Loucy (cell line): ENCODE data around the gene TTC24.
A peak's percentile ranks its signal among the peaks of the same experiment; 100 is the strongest.

Experiments
- H2AFZ ChIP-seq: fragments of 200-600 bp; sonication (generic); 2 replicates; pipeline ENCODE4 v1.6.0; 2016; ENCODE audit warnings: antibody characterized with exemption, mild to moderate bottlenecking, low read length, moderate library complexity
- H3F3A ChIP-seq: fragments of 200-600 bp; 2 replicates; pipeline ENCODE4 v1.6.0; 2016; ENCODE audit warnings: antibody characterized with exemption, low read depth, mild to moderate bottlenecking
- H3K27me3 ChIP-seq: fragments of 200-600 bp; sonication (generic); 2 replicates; pipeline ENCODE4 v1.6.1; 2014; ENCODE audit warnings: low read length, mild to moderate bottlenecking; ENCODE audit not compliant: insufficient read depth, poor library complexity, severe bottlenecking
- H3K36me3 ChIP-seq: fragments of 200-600 bp; sonication (generic); 2 replicates; pipeline ENCODE4 v1.6.1; 2016; ENCODE audit warnings: low read length; ENCODE audit not compliant: insufficient read depth
- H3K4me1 ChIP-seq: fragments of 200-600 bp; sonication (generic); 2 replicates; pipeline ENCODE4 v1.5.1; 2014; ENCODE audit warnings: low read length, mild to moderate bottlenecking; ENCODE audit not compliant: insufficient read depth, poor library complexity, severe bottlenecking
- H3K4me2 ChIP-seq: fragments of 200-600 bp; sonication (generic); 2 replicates; pipeline ENCODE4 v1.6.0; 2014; ENCODE audit warnings: antibody characterized with exemption, low read length, low read depth, mild to moderate bottlenecking; ENCODE audit not compliant: poor library complexity, severe bottlenecking
- H3K4me3 ChIP-seq: fragments of 200-600 bp; sonication (generic); 2 replicates; pipeline ENCODE4 v1.5.1; 2014; ENCODE audit warnings: low read length, mild to moderate bottlenecking, mixed read lengths; ENCODE audit not compliant: poor library complexity, severe bottlenecking
- H3K79me2 ChIP-seq: fragments of 200-600 bp; sonication (generic); 2 replicates; pipeline ENCODE4 v1.6.1; 2014; ENCODE audit warnings: low read length; ENCODE audit not compliant: insufficient read depth
- H3K9ac ChIP-seq: fragments of 200-600 bp; sonication (generic); 2 replicates; pipeline ENCODE4 v1.6.0; 2014; ENCODE audit warnings: mild to moderate bottlenecking, low read depth, low read length, moderate library complexity; ENCODE audit not compliant: poor library complexity, severe bottlenecking
- H3K9me2 ChIP-seq: fragments of 200-600 bp; sonication (generic); replicated peaks from 2 replicates; pipeline ENCODE4 v1.6.1; 2016; ENCODE audit warnings: low read depth, low read length, mixed read lengths
- H3K9me3 ChIP-seq: fragments of 200-600 bp; sonication (generic); 2 replicates; pipeline ENCODE4 v1.6.1; 2014; ENCODE audit warnings: mild to moderate bottlenecking, antibody characterized with exemption, low read length, low read depth; ENCODE audit not compliant: insufficient read depth
- H4K20me1 ChIP-seq: fragments of 200-600 bp; sonication (generic); 2 replicates; pipeline ENCODE4 v1.6.0; 2014; ENCODE audit warnings: antibody characterized with exemption, low read length, mild to moderate bottlenecking; ENCODE audit not compliant: insufficient read depth, poor library complexity, severe bottlenecking
- EZH2phosphoT487 ChIP-seq: fragments of 200-600 bp; IDR thresholded peaks from 2 replicates; pipeline ENCODE4 v1.6.1; 2018; ENCODE audit warnings: antibody characterized with exemption, mild to moderate bottlenecking, moderate library complexity, borderline replicate concordance
- TF ChIP-seq, protein P1 (sequence below): fragments of 200-600 bp; sonication (generic); conservative IDR thresholded peaks from 2 replicates; pipeline ENCODE4 v1.5.1; 2014; ENCODE audit warnings: mild to moderate bottlenecking, antibody characterized with exemption, low read length

The TTC24 gene

DNA sequence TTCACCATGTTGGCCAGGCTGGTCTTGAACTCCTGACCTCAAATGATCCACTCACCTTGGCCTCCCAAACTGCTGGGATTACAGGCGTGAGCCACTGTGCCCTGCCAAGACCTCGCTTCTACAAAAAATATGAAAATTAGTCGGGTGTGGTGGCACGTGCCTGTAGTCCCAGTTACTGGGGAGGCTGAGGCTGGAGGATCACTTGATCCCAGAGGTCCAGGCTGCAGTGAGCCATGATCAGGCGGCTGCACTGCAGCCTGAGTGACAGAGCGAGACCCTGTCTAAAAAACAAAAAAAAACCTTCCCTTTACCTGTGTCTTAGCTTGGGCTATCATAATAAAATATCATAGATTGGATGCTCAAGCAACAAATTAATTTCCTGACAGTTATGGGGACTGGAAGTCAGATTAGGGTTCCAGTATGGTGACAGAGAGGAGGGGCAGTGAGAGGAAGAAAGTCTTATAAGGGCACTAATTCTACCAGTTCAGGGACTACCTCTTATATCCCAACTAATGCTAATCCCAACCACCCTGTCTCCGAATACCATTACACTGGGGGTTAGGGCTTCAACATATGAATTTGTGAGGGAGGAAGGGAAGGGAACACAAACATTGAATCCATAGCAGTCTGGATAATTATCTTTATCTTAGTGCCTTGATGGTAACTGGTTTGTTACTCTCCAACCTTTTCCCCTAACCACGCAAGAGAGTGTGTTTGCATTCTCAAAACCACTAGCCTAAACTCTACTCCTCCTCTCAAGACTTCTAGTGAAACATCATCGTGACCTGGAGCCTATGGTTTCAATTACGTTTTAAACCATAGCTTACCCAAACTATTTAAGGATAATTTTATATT lies 11.0 kb downstream of the TTC24 start:
- H3K4me1 ChIP-seq = peaks cover 14% of the 10 kb centered on the region
- H3K9ac ChIP-seq = peak overlapping the region; percentile 82
- H2AFZ ChIP-seq = no peak overlapping the region
- no peaks in the 10 kb centered on the region for H3K36me3 ChIP-seq
- no peaks in the 10 kb centered on the region for H4K20me1 ChIP-seq
- H3K4me2 ChIP-seq = peak overlapping the region; percentile 88
- no peaks in the 10 kb centered on the region for H3F3A ChIP-seq
- no peaks in the 10 kb centered on the region for H3K9me3 ChIP-seq
- H3K79me2 ChIP-seq = peaks cover 14% of the 10 kb centered on the region
- H3K27me3 ChIP-seq = no peaks in the 10 kb centered on the region
- H3K9me2 ChIP-seq = no peaks in the 10 kb centered on the region
- peak overlapping the region; percentile 91 for H3K4me3 ChIP-seq
- no peak for TF ChIP-seq EZH2phosphoT487
- TF ChIP-seq, protein P1, sequence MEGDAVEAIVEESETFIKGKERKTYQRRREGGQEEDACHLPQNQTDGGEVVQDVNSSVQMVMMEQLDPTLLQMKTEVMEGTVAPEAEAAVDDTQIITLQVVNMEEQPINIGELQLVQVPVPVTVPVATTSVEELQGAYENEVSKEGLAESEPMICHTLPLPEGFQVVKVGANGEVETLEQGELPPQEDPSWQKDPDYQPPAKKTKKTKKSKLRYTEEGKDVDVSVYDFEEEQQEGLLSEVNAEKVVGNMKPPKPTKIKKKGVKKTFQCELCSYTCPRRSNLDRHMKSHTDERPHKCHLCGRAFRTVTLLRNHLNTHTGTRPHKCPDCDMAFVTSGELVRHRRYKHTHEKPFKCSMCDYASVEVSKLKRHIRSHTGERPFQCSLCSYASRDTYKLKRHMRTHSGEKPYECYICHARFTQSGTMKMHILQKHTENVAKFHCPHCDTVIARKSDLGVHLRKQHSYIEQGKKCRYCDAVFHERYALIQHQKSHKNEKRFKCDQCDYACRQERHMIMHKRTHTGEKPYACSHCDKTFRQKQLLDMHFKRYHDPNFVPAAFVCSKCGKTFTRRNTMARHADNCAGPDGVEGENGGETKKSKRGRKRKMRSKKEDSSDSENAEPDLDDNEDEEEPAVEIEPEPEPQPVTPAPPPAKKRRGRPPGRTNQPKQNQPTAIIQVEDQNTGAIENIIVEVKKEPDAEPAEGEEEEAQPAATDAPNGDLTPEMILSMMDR = no peak

DNA sequence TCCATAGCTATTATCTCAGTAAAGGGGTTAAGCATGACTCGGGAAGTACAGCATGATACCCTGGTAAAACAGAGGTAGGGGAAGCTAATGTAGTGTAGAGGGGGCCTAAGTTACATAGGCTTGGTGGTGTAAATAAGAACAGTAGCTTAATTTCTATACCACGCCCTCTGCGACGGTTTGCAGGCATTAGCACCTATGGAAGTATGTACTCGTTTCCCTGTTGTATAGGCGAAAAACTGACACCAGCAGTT lies 11.6 kb downstream of the TTC24 start:
- H2AFZ ChIP-seq = peak overlapping the region; percentile 89
- H4K20me1 ChIP-seq = no peaks in the 10 kb centered on the region
- peaks cover 14% of the 10 kb centered on the region for H3K4me1 ChIP-seq
- TF ChIP-seq, protein P1 = no peak
- TF ChIP-seq EZH2phosphoT487 = no peak
- no peaks in the 10 kb centered on the region for H3K9me3 ChIP-seq
- H3K9ac ChIP-seq = peak overlapping the region; percentile 82
- H3K79me2 ChIP-seq = peaks cover 14% of the 10 kb centered on the region
- peak overlapping the region; percentile 88 for H3K4me2 ChIP-seq
- H3K36me3 ChIP-seq = peaks cover under 1% of the 10 kb centered on the region; the same call in 1 of the 2 replicates
- no peaks in the 10 kb centered on the region for H3K9me2 ChIP-seq
- H3K4me3 ChIP-seq = peak overlapping the region; percentile 91
- H3K27me3 ChIP-seq = no peaks in the 10 kb centered on the region
- H3F3A ChIP-seq = no peaks in the 10 kb centered on the region

DNA sequence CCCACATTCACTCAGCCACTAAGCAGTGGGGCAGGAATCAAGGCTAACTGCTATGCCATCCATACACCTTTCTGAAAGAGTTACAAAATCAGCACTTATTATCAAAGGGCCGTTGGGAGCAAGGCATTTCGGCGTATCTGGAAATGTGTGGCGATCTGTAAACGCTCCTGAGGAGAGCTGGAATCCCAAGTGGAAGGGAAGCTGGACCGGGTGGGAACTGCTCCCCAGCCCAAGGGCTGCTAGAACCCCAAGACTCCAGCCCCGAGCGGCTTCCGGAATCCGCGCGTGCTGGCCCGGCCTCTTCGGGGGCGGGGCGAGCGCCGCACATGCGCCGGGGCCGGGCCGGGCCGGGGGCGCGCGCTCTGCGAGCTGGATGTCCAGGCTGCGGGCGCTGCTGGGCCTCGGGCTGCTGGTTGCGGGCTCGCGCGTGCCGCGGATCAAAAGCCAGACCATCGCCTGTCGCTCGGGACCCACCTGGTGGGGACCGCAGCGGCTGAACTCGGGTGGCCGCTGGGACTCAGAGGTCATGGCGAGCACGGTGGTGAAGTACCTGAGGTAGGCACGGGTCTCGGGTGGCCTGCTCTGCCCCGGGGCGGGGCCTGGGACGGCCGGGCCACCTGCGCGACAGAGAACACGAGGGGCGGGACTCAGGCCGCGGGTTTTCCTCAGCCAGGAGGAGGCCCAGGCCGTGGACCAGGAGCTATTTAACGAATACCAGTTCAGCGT lies 12.1 kb downstream of the TTC24 start, which contains the start of gene NAXE:
TSS of gene NAXE (plus strand) at position 345 of the 726 bp plus-strand sequence. CDS start at position 374, 29 bp downstream.
- Histone ChIP-seq H3K4me2 (peak within 1 kb of the TSS; percentile 90), H3K36me3 (peaks cover 6% of the 10 kb centered on the region; the same call in 1 of the 2 replicates), H3K27me3 (no peaks in the 10 kb centered on the region), H3K4me1 (peaks cover 14% of the 10 kb centered on the region), H3F3A (no peaks in the 10 kb centered on the region), H3K79me2 (peaks cover 14% of the 10 kb centered on the region), H3K9me3 (no peaks in the 10 kb centered on the region), H4K20me1 (no peaks in the 10 kb centered on the region), H3K4me3 (peak within 1 kb of the TSS; percentile 91), H2AFZ (peak within 1 kb of the TSS; percentile 89), H3K9ac (peak within 1 kb of the TSS; percentile 82), H3K9me2 (no peaks in the 10 kb centered on the region)
- TF ChIP-seq, protein P1 = no peak
- no peak for TF ChIP-seq EZH2phosphoT487
